ENCODE results near the gene ETS2. TPM values are rescaled to one million over a fixed set of nuclear protein-coding genes. Genes with fewer than 3 reads are reported as not detected.
A peak's percentile ranks its signal among the peaks of the same experiment; 100 is the strongest.

ETS2 gene
- total RNA-seq, 1 donor from 2014 or later, result 15.4 TPM

DNA sequence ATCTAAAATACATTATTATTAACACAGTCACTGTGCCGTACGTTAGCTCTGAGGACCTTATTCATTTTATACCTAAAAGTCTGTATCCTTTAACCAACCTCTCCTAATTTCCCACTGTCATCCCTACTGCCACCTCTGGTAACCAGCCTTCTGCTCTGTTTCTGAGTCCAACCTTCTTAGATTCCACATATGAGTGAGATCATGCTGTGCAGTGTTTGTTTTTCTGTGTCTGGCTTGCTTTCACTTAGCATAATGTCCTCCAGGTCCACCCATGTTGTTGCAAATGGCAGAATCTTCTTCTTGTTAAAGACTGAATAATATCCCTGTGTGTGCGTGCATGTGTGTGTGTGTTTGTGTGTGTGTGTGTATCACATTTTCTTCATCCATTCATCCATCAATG, 64.2 kb downstream of the ETS2 start:
- H3K4me3 Mint-ChIP-seq, result no peak overlapping the region
- no peaks in the 10 kb centered on the region for H3K9me3 Mint-ChIP-seq
- no peaks in the 10 kb centered on the region for H3K27me3 Mint-ChIP-seq (ENCODE audit: low read depth)
- H3K36me3 Mint-ChIP-seq (ENCODE audit: low read depth), result no peaks in the 10 kb centered on the region
- peak overlapping the region; percentile 15 for H3K27ac Mint-ChIP-seq (ENCODE audit: unreplicated experiment)
- H3K4me1 Mint-ChIP-seq, result peaks cover 10% of the 10 kb centered on the region
- TF ChIP-seq, protein P1, sequence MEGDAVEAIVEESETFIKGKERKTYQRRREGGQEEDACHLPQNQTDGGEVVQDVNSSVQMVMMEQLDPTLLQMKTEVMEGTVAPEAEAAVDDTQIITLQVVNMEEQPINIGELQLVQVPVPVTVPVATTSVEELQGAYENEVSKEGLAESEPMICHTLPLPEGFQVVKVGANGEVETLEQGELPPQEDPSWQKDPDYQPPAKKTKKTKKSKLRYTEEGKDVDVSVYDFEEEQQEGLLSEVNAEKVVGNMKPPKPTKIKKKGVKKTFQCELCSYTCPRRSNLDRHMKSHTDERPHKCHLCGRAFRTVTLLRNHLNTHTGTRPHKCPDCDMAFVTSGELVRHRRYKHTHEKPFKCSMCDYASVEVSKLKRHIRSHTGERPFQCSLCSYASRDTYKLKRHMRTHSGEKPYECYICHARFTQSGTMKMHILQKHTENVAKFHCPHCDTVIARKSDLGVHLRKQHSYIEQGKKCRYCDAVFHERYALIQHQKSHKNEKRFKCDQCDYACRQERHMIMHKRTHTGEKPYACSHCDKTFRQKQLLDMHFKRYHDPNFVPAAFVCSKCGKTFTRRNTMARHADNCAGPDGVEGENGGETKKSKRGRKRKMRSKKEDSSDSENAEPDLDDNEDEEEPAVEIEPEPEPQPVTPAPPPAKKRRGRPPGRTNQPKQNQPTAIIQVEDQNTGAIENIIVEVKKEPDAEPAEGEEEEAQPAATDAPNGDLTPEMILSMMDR (conservative IDR thresholded peaks at IDR 0.05), result no peak
- DNase-seq (ENCODE audit: low read depth, low spot score), result no peak

Measured in neural crest cell (in vitro differentiated cells).